Islet of Langerhans (tissue), 1 donor: Measurements from ENCODE around the gene PCED1B.
"Not testable (repeated sequence)": the region's sequence is repeated elsewhere in the genome, so short reads cannot be mapped to it uniquely, and the experiment has no call there.

Experiments
- FAIRE-seq: peaks from one replicate; lab custom pipeline; 2011; peaks lifted over from hg19 to GRCh38; lab: Jason Lieb, UNC

The PCED1B gene

GRCh38 chr12:47091009-47091408, 11.6 kb downstream of the PCED1B start:
- FAIRE-seq: no peak

- FAIRE-seq: no peak
These were observed 15.4 kb downstream of the PCED1B start for GRCh38 chr12:47094804-47095203.

GRCh38 chr12:47095446-47096236, 16.2 kb downstream of the PCED1B start:
- FAIRE-seq: no peak

DNA sequence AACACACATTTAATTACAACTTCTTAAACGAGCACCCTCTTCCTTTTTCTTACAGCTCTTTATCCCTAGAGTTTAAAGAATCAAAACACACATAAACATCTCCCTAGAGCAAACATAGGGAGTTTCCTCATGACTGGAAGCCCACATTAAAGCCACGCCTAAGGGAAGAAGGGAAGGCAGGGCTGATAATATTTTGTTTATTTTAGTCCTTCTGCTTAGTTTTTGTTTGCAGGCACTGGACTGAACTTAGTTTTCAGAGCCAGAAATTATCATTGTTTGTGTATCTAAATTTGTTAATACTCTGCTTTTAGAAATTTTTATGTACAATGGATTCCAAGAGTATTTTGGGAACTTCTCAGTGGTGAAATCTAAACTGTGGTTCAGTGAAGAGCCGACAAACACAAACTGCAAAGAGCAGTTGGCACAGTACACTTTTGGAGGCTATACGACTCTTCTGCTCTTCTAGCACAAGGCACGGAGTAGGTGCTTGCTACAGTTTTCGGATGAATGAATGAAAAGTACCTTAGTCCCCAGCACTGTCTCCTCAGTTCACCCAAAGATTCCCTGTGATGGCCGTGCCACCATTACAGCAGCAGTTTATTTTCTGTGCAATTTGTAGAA, 18.0 kb downstream of the PCED1B start:
- no peak for FAIRE-seq

DNA sequence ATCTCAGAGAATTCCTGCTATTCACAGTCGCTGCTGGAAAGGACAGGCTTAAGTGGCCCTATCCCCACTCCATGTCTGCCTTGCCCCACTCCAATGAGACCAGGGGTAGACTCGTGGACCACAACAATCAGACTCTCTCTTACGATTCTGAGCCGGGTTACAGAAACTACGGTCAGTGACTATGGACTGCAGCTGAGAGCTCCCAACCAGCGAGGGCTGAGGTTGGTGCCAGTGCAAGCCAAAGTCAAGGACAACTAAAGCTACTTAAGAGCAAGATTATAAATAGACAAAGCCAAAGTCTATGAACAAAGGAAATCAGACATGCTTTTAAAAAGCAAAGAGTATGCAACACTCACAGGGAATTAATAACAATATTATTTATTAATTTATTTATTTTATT, 18.7 kb downstream of the PCED1B start:
- FAIRE-seq: no peak

GRCh38 chr12:47099610-47100009, 20.2 kb downstream of the PCED1B start:
- FAIRE-seq: no peak

GRCh38 chr12:47100160-47100559, 20.7 kb downstream of the PCED1B start:
- no peak for FAIRE-seq

GRCh38 chr12:47102406-47102805, 23.0 kb downstream of the PCED1B start:
- no peak for FAIRE-seq

- FAIRE-seq: no peak
These were observed 23.6 kb downstream of the PCED1B start for GRCh38 chr12:47102845-47103651.

GRCh38 chr12:47105914-47106674, 26.7 kb downstream of the PCED1B start:
- no peak for FAIRE-seq

DNA sequence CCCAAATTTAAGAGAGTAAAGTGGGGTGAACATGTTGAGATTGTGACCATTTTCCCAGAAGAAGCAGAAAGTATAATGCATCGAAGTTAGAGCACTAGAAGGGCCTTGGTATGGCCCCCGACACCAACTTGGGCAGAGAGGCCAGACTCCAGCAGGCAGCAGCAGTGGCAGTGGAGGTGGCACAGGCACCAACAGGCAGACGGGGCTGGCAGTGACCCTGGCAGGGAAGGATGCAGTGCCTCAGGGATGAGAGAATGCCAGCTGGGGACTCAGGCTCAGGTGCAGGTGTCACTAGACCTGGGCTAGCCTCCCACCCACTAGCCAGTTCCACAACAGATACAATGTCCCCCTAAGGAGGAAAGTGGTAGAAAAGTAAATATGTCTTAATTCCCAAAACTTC, 28.0 kb downstream of the PCED1B start:
- FAIRE-seq: no peak

DNA sequence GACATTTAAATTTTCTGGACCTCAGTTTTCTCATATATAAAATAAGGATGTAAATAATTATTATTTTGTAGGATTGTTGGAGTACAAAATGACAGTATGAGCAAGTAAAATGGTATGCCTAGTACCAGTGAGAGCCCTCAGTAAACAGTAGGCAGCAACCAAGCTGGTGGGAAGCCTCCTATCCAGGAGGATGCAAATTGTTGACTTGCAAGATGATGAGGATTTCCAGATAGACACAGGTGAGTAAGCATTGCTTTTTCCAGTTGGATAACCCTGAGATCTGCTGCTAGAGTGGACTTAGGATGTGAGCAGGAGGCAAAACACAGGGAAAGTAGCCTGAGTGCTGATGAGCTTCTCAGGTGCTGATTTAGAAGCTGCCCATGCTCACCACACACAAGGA, 28.5 kb downstream of the PCED1B start:
- FAIRE-seq: no peak

DNA sequence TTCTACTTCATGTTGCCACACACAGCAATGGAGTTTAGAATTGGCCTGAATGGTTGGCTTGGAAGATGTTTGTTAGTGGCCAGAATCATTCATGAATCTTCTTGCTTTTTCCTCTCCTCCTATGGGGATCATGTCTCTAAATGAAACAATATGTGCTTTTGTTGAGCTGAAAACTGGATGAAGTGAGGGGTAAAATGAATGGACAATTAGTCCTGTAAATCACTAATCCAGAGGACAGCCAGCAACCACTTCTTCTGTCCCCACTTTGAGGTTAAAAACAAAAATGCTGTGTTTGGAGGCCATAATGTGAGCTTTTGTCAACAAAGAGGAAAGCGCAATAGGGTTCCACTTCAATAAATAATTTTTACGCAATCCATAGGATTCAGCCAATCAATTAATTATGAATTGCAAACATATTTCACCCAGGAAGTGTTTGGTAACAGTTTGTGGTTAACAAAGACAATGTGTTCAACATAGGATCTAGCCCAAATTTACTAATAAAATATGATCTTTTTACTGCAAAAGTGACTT, 30.7 kb downstream of the PCED1B start:
- FAIRE-seq: no peak

- no peak for FAIRE-seq
These were observed 31.4 kb downstream of the PCED1B start for GRCh38 chr12:47110718-47111391.

- no peak for FAIRE-seq
These were observed 32.0 kb downstream of the PCED1B start for GRCh38 chr12:47111392-47111778.

DNA sequence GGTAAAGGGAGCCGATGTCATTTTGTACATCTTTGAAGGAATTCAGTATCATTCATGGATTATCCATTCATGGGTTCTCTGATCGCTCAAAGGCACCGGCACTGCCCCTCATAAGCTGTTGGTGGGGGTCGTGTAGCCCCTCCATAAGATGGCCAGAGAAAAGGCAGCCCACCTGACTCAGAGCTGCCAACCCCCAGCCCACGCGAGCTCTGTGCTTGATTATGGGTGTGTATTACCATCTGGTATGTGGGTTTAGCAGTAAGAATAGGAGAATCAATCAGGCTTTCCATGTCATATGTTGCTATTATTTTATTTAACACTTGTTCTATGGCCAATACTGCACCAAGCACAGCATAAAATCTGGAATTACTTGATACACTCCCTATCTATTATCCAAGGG, 32.4 kb downstream of the PCED1B start:
- no peak for FAIRE-seq

- FAIRE-seq: no peak
These were observed 33.3 kb downstream of the PCED1B start for GRCh38 chr12:47112679-47113078.

DNA sequence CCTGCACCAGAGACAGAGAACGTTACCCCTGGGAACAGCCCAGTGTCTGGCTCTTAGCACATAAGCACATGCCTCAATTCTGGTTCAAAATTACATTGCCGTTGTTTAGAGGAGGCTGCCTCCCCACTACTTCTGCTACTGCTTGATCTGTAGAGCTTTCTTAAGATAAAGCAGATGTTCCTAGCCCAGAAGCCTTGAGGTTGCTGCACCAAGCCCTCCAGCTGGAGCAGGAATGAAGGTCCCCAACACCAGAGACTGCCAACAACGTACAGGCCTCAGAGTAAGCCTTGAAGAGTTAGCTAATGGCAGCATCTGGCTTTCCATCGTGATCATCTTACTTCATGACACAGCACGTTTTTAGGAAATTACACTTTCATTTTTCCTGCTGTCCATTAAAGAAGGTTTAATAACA, 35.1 kb downstream of the PCED1B start:
- no peak for FAIRE-seq

DNA sequence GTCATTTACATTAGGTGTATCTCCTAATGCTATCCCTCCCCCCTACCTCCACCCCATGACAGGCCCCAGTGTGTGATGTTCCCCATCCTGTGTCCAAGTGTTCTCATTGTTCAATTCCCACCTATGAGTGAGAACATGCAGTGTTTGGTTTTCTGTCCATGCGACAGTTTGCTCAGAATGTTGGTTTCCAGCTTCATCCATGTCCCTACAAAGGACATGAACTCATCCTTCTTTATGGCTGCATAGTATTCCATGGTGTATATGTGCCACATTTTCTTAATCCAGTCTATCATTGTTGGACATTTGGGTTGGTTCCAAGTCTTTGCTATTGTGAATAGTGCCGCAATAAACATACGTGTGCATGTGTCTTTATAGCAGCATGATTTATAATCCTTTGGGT, 37.9 kb downstream of the PCED1B start:
- not testable (repeated sequence) for FAIRE-seq

DNA sequence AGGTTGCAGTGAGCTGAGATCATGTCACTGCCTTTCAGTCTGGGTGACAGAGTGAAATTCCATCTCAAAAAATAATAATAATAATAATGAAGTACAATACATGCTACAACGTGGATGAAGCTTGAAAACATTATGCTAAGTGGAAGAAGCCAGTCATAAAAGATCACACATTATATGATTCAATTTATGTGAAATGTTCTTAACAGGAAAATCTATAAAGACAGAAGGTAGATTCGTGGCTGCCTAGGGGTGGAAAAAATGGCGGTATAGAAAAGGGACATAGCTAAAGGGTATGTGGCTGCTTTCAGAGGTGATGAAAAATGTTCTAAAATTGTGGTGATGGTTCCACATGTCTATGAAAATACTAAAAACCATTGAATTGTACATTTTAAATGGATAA, 41.3 kb downstream of the PCED1B start:
- FAIRE-seq: no peak

DNA sequence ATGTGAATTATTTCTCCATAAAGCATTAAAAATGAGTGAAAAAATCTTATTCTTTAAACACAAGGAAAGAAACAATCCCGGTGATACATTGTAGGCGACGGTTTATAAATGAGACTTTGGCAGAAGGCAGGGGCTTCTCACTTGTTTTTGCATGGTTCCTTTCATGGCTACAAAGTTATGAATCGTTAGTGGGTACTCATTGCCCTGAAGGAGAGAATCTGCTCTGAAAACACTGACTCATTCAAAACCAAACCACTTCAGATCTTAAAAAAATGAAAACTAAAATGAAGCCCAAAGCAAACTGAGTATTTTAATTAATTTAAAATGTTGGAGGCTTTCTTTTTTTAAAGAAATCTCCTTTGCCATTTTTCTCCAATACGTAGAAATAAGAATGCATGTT, 41.7 kb downstream of the PCED1B start:
- no peak for FAIRE-seq

- FAIRE-seq: no peak
These were observed 43.2 kb downstream of the PCED1B start for GRCh38 chr12:47122602-47123001.
